Uterine smooth muscle cell (primary cell): ENCODE data around the gene FBXO22. TPM values are rescaled to one million over a fixed set of nuclear protein-coding genes. Genes with fewer than 3 reads are reported as not detected.

Experiments used
- total RNA-seq: library from RNA; depleted of rRNA; stranded (reverse); fragments of >200 nt; gene quantifications from 2 replicates; pipeline ENCODE4 v1.2.3, GENCODE V29; 2014

The FBXO22 gene
- total RNA-seq = 53.1 and 67.6 TPM in 2 replicates

DNA sequence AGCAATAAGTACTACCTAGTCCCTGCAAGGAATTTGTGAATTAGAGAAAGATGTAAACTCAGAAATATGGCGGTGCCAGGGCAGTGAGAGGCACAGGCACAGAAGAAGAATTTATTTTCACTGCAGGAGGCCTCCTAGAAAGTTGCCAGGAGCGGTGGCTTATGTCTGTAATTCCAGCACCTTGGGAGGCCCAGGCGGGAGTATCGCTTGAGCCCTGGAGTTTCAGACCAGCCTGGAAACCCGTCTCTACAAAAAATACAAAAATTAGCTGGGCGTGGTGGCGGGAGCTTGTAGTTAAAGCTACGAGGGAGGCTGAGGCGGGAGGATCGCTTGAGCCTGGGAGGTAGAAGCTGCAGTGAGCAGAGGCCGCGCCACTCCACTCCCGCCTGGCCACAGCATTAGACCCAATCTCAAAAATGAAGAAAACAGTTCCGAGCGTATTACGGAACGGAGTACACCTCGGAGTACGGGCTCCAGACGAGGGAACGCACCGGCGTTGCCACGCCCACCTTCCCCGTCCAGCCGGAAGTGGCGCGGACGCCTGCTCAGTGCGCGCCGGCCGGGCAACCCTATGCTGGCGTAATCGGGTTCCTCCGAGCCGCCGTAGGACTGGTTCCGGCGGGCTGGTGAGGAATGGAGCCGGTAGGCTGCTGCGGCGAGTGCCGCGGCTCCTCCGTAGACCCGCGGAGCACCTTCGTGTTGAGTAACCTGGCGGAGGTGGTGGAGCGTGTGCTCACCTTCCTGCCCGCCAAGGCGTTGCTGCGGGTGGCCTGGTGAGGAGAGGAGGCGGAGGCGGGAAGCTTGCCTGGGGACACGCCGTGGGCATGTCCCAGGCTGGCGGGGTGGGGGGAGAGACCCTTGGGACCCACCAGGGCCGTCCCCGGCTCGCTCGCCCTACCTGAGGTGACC is at the start of gene FBXO22:
Gene FBXO22 (plus strand): TSS at position 548 of the 909 bp plus-strand sequence. CDS start 86 bp downstream, at position 634.

Other genes with a start within 250 kb of the FBXO22 start
- 101 and 122 TPM in 2 replicates for gene CSPG4, start 191.0 kb upstream of the FBXO22 start, total RNA-seq
- gene UBE2Q2, start 60.4 kb upstream of the FBXO22 start, total RNA-seq = 43.2 and 56.0 TPM in 2 replicates
- gene NRG4, start 108.5 kb downstream of the FBXO22 start, total RNA-seq = not detected in 2 replicates
- not detected in 2 replicates for gene TMEM266, start 156.1 kb downstream of the FBXO22 start, total RNA-seq